LNCAP (cell line): Measurements from ENCODE around the gene GAS2.

ENCODE experiments used
- CTCF ChIP-seq: fragments of 450-650 bp; IDR thresholded peaks from 2 replicates; pipeline ENCODE4 v1.5.1; 2017; ENCODE audit warnings: mild to moderate bottlenecking

Gene GAS2

DNA sequence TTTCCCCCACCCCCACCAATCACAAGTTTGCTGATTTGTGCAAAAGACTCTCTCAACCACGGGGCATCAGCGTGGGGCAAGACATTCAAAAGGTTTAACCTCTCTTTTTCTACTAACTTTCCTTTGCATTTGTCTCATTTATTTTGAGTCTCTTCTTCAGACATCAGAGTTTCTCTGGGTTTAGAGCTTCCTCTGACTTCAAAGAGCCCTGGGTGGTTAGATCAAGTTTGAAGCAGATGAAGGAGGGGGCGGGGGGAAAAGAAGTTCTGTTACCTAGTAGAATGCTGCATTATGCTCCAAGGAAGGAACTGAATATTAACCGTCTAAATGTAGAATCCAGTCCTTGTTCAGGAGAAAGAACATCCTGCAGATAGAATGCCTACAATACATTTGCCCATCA is 24.5 kb downstream of the GAS2 start:
- no peak for TF ChIP-seq CTCF

DNA sequence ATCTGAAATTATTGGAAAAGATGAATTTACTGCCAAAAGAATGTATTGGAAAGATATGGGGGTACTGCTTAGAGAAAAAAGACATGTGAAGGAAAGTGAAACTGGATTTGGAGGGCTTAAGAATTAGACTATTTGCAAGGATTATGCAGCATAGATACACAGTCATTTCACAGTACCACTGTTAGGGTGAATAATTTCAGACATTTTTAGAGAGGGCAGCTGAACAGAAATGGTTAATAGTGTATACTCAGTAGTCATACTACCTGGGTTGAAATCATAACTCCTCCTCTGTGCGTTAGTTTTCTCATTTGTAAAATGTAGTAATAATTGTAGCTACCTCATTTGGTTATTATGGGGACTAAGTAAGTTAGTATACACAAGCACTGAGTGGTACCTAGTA is 33.0 kb downstream of the GAS2 start:
- TF ChIP-seq CTCF: no peak

GRCh38 chr11:22702031-22702430 is 35.6 kb downstream of the GAS2 start:
- TF ChIP-seq CTCF: no peak

- TF ChIP-seq CTCF: no peak
Measured at GRCh38 chr11:22703040-22703439, 36.6 kb downstream of the GAS2 start.

GRCh38 chr11:22703591-22703990 is 37.2 kb downstream of the GAS2 start:
- TF ChIP-seq CTCF: no peak

- no peak for TF ChIP-seq CTCF
Measured at GRCh38 chr11:22707119-22707899, 40.9 kb downstream of the GAS2 start.

GRCh38 chr11:22711071-22711770 is 44.8 kb downstream of the GAS2 start:
- no peak for TF ChIP-seq CTCF
